GM21390 (cell line): Measurements from ENCODE around the gene SUPT6H.
A peak's percentile ranks its signal among the peaks of the same experiment; 100 is the strongest.
"Not testable (repeated sequence)": the region's sequence is repeated elsewhere in the genome, so short reads cannot be mapped to it uniquely, and the experiment has no call there.

Source experiments
- ATAC-seq: cut with Tn5 transposase; IDR thresholded peaks from one replicate; pipeline ENCODE4 v1.9.1; 2021; ENCODE audit not compliant: unreplicated experiment

The SUPT6H gene

DNA sequence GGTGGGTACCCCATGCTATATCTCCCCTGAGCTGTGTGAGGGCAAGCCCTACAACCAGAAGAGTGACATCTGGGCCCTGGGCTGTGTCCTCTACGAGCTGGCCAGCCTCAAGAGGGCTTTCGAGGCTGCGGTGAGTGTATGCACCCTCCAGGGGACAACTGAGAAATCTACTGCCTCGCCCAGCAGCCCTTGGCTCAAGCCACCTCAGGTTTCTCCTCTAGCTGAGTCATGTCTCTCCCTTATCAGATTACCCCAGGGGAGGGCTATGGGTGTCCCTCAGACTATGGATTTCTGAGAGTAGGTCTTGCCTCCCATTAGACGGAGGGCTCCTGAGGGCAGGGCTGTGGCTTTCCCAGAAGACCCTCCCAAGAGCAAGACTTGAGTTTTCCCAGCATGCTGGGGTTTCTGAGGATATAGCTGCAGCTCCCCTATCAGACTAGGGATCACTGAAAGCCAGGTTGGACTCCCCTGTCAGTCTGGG lies 73.3 kb downstream of the SUPT6H start:
- no peak for ATAC-seq

DNA sequence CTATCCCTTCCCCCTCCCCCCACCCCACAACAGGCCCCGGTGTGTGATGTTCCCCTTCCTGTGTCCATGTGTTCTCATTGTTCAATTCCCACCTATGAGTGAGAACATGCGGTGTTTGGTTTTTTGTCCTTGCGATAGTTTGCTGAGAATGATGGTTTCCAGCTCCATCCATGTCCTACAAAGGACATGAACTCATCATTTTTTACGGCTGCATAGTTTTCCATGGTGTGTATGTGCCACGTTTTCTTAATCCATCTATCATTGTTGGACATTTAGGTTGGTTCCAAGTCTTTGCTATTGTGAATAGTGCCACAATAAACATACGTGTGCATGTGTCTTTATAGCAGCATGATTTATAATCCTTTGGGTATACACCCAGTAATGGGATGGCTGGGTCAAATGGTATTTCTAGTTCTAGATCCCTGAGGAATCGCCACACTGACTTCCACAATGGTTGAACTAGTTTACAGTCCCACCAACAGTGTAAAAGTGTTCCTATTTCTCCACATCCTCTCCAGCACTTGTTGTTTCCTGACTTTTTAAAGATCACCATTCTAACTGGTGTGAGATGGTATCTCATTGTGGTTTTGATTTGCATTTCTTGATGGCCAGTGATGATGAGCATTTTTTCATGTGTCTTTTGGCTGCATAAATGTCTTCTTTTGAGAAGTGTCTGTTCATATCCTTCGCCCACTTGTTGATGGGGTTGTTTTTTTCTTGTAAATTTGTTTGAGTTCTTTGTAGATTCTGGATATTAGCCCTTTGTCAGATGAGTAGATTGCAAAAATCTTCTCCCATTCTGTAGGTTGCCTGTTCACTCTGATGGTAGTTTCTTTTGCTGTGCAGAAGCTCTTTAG lies 74.1 kb downstream of the SUPT6H start:
- not testable (repeated sequence) for ATAC-seq

DNA sequence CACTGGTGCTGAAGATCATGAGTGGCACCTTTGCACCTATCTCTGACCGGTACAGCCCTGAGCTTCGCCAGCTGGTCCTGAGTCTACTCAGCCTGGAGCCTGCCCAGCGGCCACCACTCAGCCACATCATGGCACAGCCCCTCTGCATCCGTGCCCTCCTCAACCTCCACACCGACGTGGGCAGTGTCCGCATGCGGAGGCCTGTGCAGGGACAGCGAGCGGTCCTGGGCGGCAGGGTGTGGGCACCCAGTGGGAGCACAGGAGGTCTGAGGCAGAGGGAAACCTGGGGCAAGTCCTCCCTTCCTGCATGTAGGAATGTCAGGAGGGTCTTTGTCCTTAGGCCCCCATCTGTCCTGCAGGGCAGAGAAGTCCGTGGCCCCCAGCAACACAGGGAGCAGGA lies 75.3 kb downstream of the SUPT6H start:
- ATAC-seq = no peak

DNA sequence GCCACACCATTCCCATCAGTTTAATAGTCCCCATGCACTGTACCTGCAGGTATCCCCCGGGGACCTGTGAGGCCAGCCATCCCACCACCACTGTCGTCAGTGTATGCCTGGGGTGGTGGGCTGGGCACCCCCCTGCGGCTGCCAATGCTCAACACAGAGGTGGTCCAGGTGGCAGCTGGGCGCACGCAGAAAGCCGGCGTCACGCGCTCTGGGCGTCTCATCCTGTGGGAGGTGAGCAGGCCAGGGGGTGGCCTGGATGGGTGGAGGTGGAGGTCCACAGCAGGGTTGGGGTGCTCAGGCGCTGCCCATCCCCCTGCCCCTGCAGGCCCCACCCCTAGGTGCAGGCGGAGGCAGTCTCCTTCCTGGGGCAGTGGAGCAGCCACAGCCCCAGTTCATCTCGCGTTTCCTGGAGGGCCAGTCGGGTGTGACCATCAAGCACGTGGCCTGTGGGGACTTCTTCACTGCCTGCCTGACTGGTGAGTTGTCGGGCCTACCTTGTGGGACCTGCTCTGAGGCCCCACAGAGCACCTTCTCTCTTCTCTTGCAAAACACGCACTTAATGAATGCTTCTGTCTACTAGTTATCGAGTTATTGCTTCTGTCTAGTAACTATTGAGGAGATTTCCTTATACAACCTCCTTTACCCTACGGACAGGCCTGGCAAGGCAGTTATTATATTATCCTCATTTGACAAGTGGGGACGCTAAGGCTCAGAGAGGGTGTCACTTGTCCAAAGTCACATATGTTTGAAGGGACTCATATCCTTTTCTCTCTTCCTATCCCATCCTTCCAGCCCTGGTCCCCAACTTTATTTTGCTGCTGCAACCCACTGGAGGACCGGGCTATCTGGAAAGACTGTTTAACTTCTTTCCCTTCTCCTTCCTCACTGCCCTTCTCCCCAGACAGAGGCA lies 76.0 kb downstream of the SUPT6H start:
- peak; percentile 60 for ATAC-seq

DNA sequence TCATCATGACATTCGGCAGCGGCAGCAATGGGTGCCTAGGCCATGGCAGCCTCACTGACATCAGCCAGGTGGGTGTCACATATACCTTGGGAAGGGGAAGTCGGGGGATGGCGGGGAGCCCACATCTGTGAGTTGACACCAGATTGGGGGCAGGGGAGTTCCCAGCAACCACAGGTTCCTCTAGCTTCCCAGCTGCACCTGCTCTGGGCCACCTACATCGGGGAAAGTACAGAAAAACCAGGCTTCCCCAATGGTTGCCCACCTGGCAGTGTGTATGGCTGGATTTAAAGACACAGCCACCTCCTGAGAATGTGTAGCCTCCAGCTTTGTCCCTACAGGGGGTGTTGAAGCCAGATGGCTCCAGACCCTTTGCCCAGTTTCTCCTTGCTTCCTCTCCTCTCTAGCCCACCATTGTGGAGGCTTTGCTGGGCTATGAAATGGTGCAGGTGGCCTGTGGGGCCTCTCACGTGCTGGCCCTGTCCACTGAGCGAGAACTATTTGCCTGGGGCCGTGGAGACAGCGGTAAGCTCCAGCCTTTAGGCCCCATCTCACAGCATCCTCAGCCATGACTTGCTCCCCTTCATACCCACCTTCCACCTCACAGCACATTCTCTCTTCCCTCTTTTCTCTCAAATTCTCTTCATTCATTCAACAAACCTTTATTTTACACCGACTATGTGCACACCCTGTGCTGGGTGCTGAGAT lies 76.8 kb downstream of the SUPT6H start:
- ATAC-seq = no peak

DNA sequence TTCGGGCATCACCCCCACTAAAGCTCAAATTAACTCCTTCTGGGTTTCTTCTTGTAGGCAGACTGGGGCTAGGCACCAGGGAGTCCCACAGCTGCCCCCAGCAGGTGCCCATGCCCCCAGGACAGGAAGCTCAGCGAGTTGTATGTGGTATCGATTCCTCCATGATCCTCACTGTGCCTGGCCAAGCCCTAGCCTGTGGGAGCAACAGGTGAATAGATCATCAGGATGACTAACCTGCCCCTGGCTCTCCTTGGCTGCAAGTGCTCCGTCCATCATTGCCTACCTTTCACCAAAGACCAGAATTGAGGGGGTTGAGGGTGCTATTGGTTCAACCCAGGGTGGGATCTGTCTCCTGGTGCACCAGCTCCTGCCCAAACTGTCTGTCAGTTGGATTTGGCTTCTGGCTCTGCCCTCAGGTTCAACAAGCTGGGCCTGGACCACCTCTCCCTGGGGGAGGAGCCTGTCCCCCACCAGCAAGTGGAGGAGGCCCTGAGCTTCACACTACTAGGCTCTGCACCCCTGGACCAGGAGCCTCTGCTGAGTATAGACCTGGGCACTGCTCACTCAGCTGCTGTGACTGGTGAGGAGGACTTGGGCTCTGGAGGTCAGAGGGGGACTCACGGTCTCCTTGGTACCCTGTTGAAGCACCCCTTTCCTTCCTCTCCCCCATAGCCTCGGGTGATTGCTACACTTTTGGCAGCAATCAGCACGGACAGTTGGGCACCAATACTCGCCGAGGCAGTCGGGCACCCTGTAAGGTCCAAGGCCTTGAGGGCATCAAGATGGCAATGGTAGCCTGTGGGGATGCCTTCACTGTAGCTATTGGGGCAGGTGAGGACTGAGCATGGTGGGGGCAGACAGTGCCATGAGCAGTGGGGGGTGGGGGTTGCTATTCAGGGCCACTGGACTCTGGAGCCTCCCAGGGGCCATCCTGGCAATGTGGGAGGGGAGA lies 78.7 kb downstream of the SUPT6H start:
- no peak for ATAC-seq

DNA sequence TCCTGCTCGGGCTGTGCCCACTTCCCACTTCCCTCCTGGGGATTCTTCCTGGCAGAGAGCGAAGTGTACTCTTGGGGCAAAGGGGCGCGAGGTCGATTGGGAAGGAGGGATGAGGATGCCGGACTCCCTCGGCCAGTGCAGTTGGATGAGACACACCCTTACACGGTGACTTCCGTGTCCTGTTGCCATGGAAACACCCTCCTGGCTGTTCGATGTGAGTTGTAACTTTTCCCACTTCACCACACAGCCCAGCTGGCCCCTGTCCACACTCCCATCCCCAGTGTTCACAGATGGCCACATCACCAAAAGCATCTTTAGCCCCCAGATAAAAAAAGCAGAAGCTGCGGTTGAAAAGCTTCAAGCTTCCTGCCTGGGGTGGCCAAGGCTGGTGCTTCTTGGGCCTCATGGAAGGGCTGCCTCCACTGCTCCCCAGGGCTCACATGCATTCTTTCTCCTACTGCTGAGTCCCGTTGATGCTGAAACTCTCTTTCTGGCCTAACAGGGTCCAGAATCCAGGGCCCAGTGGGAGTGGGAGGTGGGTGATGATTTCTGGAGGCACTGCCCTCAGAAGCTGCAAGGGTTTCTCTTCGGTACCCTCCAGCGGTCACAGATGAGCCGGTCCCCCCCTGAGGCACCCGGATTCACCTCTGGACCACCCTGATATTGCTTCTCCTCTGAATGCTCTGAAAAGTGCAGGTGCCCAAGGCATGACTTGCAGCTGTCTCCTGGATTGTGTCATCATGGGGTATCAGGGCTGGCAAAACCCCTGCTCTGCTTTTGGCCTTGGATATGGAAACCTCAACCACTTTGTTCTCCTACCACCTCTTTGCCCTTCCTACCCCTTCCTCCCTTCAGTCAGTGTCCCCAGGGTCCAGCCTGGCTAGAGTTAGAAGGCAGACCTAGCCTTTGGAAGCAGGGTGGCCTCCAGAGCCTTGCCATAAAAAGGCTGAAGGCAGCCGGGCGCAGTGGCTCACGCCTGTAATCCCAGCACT lies 79.6 kb downstream of the SUPT6H start:
- ATAC-seq = no peak

DNA sequence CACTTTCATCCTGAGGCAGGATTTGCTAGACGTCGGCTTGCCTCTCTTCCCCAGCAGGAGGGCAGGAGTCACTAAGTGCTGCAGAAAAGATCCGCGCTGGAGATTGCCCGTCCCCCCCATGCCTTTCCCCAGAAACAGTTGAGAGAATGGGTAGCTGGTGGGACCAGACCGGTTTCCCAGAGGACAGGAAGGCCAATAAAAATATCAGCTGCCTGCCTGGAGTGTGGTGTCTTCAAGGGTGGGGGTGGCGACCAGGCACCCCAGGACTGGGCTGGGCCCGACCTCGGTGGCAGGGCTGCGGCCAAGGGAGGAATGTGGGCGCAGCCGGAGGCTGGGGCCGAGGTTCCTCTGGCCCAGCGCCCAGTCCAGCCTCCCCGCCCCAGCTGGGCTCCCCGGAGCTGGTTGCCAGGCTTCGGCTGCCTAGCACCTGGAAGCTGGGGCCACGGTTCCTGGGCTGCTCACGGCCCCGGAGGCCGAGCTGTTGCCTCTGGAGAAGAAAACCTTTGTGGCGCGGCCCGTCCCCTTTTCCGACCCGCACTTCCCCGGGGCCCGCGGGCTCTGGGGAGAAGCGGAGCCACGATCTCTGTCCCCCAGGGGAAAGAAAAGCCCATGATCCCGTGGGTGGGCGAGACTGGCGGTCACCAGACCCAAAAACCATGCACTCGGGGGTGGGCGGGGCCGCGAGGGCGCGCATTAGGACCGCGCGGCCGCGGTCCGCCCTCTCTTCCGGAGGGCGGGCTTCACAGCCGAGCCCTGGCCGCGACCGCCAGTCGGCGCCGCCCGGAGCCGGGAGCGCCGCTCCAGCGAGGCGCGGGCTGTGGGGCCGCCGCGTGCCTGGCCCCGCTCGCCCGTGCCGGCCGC lies 81.5 kb downstream of the SUPT6H start, which contains the start of gene TRAF4:
TSS of gene TRAF4 (plus strand) at position 769 of the 861 bp plus-strand sequence. CDS start 102 bp downstream, outside the sequence.
- ATAC-seq = peak; percentile 53

DNA sequence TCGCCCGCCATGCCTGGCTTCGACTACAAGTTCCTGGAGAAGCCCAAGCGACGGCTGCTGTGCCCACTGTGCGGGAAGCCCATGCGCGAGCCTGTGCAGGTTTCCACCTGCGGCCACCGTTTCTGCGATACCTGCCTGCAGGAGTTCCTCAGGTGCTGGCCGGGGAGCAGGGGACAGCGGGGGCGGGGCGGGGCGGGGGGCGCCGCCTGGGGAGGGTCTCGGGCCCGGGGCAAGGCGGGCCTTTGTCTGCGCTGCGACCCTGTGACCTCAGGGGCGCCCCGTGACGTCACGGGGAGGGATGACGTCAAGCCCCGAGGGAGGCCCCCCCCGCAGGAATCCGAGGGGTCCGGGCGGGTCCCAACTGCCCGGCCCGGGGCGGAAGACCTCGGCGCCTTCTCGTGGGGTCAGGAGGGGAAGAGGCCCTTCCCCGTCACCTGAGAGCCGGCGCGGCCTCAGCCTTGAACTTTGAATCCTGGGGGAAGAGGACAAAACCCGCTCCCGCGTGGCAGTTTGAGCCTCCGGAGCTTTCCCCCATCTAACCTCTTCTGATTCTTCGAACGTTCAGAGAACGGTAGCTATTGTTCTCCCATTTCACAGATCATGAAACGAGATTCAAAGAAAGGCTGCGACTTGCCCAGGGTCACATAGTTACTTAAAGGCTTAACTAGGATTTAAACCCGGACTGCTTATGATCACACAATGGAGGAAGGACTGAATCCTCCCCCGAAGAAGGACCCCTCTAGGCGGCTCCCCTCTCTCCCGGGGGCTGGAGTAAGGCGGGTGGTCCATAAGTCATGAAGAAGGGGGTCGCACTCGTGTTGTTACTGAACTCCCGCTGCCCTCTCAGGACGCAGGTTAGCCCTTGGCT lies 82.3 kb downstream of the SUPT6H start:
- peak; percentile 16 for ATAC-seq

DNA sequence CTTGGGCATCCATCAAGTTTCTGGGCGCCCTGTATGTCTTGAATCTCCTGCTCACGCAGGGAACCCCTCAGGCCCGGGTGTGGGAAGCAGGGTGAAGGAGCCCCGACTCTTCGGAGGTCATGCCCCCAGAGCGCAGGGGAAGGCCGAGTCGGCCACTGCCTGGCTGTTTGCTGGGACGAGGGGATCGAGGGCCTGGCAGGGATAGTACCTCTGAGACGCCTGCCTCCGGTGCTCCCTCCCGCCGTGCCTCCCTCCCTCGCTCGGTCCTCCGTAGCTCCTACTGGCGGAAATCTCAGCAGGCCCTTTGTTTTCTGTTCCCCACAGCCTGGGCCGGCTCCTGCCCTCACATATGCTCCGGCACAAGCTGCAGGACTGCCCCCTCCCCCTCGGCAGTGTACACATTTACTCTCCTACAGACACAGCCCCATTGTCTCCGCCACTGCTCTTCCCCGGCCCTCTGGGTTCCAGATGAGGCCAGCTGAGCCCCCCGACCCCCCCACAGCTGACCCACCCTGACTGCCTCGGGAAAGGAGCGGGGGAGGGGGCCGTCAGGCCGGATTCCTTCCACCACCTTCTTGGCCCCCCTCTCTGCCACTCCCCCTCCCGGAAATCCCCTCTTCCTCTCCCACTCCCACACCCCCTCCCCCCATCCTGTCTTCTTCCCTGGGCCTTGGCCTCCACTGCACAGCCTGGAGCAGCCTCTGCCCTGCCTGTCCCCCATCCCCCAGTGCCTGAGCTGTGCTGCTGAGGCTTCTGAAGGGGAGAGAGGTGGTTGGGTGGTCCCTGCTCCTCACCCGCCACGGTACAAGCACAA lies 83.2 kb downstream of the SUPT6H start:
- ATAC-seq = no peak

DNA sequence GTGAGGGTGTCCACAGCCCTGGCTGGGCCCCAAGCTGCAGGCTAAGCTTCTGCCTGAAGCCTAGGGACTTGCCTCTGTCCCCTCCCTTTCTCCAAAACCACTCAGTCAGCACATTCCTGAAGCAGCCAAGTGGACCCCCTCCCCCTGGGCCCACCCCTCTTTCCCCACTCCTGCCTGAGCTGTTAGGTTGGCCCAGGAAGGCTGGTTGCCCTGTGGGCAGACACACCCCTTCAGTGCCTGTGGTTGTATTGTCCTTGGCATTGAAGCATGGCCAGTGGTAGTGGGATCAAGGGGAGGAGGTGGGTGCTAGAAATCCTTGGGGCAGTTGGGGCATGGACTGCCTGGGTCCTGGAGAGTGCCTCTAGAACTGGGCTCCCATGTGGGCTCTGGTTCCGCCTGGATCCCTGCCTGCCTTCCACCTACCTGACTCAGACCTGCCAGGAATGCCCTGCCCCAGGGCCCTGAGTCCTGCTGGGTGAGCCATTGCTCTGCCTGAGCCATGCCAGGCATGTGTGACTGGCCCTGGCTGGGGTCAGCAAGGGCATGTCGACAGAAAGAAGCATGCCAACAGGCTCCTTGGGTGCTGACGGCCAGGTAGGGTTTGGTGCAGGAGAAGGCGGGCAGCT lies 83.9 kb downstream of the SUPT6H start:
- ATAC-seq = no peak

DNA sequence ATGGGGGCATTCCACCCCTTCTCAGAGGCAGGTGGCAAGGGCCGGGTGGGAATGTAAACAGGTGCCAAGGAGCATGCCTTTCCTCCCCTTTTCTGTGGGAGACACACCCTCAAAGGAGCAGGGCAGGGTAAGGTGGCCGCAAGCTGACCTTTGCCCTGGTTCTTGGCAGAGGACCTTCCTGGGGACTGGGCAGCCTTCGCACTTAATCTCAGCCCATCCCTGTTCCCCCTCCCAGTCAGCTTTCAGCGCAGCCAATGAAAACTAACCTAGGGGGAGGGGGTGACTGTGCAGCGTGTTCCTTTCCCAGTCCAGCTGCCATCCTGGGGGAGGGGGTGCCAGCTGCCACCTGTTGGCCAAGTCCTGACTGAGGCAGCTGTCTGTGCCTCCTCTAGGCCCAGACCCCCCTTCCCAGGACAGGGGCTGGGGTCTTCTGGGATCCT lies 84.6 kb downstream of the SUPT6H start:
- no peak for ATAC-seq

DNA sequence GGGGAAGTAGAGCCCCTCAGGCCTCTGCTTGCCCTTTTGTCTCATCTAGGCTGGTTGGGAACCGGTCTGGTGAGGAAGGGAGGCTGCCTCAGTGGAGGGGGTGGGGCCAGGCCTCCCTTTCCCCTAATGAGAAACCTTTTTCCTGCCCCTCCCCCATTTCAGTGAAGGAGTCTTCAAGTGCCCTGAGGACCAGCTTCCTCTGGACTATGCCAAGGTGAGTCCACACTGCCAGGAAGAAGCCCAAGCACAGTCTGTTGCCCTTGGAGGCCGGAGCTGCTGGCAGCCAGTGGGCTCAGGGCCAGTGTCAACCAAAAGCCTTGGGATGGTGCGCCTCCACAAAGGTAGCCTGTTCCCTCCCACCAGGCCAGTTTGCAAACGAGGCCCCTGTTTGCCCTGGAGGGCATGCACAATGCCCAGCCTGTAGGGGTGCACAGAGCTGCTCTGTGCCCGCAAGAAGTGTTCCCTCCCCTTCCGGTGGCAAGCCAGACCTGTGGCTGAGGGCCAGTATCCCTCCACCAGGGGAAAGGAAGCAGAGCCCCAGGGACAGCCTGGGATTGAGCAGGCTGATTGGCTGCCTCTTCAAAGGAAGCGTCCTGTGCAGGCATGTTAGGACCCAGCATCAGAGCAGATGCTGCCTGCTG lies 85.2 kb downstream of the SUPT6H start:
- ATAC-seq = no peak

DNA sequence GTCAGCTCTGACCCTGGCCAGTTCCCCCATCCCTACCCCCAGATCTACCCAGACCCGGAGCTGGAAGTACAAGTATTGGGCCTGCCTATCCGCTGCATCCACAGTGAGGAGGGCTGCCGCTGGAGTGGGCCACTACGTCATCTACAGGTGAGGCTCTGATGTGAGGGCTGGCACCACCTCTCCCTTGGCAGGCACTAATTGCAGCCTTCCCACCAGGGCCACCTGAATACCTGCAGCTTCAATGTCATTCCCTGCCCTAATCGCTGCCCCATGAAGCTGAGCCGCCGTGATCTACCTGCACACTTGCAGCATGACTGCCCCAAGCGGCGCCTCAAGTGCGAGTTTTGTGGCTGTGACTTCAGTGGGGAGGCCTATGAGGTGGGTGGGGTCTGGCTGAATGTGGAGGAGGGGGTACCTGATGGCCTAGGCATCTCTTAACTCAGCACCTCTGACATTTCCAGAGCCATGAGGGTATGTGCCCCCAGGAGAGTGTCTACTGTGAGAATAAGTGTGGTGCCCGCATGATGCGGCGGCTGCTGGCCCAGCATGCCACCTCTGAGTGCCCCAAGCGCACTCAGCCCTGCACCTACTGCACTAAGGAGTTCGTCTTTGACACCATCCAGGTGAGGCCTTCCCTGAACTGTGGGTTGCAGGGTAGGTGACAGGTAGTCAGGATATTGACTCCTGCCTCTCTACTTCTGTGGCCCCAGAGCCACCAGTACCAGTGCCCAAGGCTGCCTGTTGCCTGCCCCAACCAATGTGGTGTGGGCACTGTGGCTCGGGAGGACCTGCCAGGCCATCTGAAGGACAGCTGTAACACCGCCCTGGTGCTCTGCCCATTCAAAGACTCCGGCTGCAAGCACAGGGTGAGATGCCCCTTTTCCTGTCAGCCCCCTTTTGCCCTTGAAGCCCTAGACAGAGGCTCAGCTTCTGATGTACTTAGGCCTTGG lies 86.1 kb downstream of the SUPT6H start:
- no peak for ATAC-seq
